PFSK-1 (cell line): ENCODE results near the gene ARHGEF3.

Experiments used
- POLR2AphosphoS5 ChIP-seq: IDR thresholded peaks from 2 replicates; pipeline ENCODE4 v1.6.1; 2012; ENCODE audit warnings: low read depth, mild to moderate bottlenecking, control low read depth, low read length, moderate library complexity
- TAF1 ChIP-seq: IDR thresholded peaks from 2 replicates; pipeline ENCODE4 v1.6.1; 2012; ENCODE audit warnings: low read length, control low read depth, borderline replicate concordance; ENCODE audit not compliant: insufficient read depth

- no peak for TF ChIP-seq POLR2AphosphoS5
- no peak for TF ChIP-seq TAF1
These were observed 1.0 kb upstream of the ARHGEF3 start for GRCh38 chr3:56802790-56803189.
